Astrocyte (in vitro differentiated cells and primary cell): Measurements from ENCODE around the gene HDAC3. TPM values are rescaled to one million over a fixed set of nuclear protein-coding genes. Genes with fewer than 3 reads are reported as not detected.

Experiments used
- DNase-seq: peaks from one replicate; pipeline ENCODE4 v3.0.0-alpha.2; 2010; ENCODE audit warnings: low read depth
- FAIRE-seq: peaks from 2 replicates; lab custom pipeline; 2011; peaks lifted over from hg19 to GRCh38; lab: Jason Lieb, UNC
- H2AFZ ChIP-seq: 2 replicates; pipeline ENCODE4 v1.6.0; 2012; ENCODE audit warnings: low read depth, low read length, inconsistent platforms
- H3K27ac ChIP-seq: 2 replicates; pipeline ENCODE4 v1.5.1; 2011; ENCODE audit warnings: low read depth, low read length, inconsistent platforms
- H3K27me3 ChIP-seq: 2 replicates; pipeline ENCODE4 v1.6.0; 2011; ENCODE audit warnings: low read length, inconsistent platforms; ENCODE audit not compliant: insufficient read depth
- H3K36me3 ChIP-seq: 2 replicates; pipeline ENCODE4 v1.5.1; 2011; ENCODE audit warnings: low read length, inconsistent platforms; ENCODE audit not compliant: insufficient read depth
- H3K4me1 ChIP-seq: 2 replicates; pipeline ENCODE4 v1.5.1; 2011; ENCODE audit warnings: low read length, inconsistent platforms; ENCODE audit not compliant: insufficient read depth
- H3K4me2 ChIP-seq: 2 replicates; pipeline ENCODE4 v1.6.0; 2012; ENCODE audit warnings: low read length, inconsistent platforms
- H3K4me3 ChIP-seq: 2 replicates; pipeline ENCODE4 v1.5.1; 2011; ENCODE audit warnings: low read depth, mild to moderate bottlenecking, low read length, inconsistent platforms; ENCODE audit not compliant: insufficient read depth
- H3K79me2 ChIP-seq: 2 replicates; pipeline ENCODE4 v1.6.0; 2012; ENCODE audit warnings: mild to moderate bottlenecking, low read length, inconsistent platforms; ENCODE audit not compliant: insufficient read depth
- H3K9ac ChIP-seq: 2 replicates; pipeline ENCODE4 v1.6.0; 2012; ENCODE audit warnings: mild to moderate bottlenecking, low read length, inconsistent platforms
- H3K9me3 ChIP-seq: 2 replicates; pipeline ENCODE4 v1.5.1; 2012; ENCODE audit warnings: low read depth, mild to moderate bottlenecking, low read length, inconsistent platforms; ENCODE audit not compliant: insufficient read depth
- H4K20me1 ChIP-seq: 2 replicates; pipeline ENCODE4 v1.6.0; 2012; ENCODE audit warnings: low read length, inconsistent platforms; ENCODE audit not compliant: insufficient read depth
- H3K27ac Mint-ChIP-seq: one replicate; pipeline ENCODE4 v1.8.0; 2021; ENCODE audit warnings: mild to moderate bottlenecking, mixed read lengths; ENCODE audit not compliant: unreplicated experiment
- H3K27me3 Mint-ChIP-seq: one replicate; pipeline ENCODE4 v1.8.0; 2021; ENCODE audit warnings: low read depth, mixed read lengths; ENCODE audit not compliant: unreplicated experiment
- H3K36me3 Mint-ChIP-seq: one replicate; pipeline ENCODE4 v1.8.0; 2021; ENCODE audit warnings: low read depth, mixed read lengths; ENCODE audit not compliant: unreplicated experiment
- H3K4me1 Mint-ChIP-seq: one replicate; pipeline ENCODE4 v1.8.0; 2021; ENCODE audit warnings: low read depth, mixed read lengths; ENCODE audit not compliant: unreplicated experiment
- H3K4me3 Mint-ChIP-seq: one replicate; pipeline ENCODE4 v1.8.0; 2021; ENCODE audit warnings: mild to moderate bottlenecking, moderate library complexity, mixed read lengths; ENCODE audit not compliant: unreplicated experiment
- H3K9me3 Mint-ChIP-seq: one replicate; pipeline ENCODE4 v1.8.0; 2021; ENCODE audit warnings: mild to moderate bottlenecking, mixed read lengths; ENCODE audit not compliant: unreplicated experiment
- CTCF ChIP-seq: IDR thresholded peaks from 2 replicates; pipeline ENCODE4 v1.5.1; 2011; ENCODE audit warnings: low read depth, mild to moderate bottlenecking, inconsistent platforms, low read length, moderate library complexity; ENCODE audit not compliant: insufficient read depth
- EZH2 ChIP-seq: IDR thresholded peaks from 2 replicates; pipeline ENCODE4 v1.6.1; 2012; ENCODE audit warnings: mild to moderate bottlenecking, low read length, inconsistent platforms; ENCODE audit not compliant: insufficient read depth
- total RNA-seq: library from RNA; stranded (reverse); gene quantifications from 2 replicates; pipeline ENCODE4 v1.2.1, GENCODE V29; 2021

Gene HDAC3
- total RNA-seq, 1 donor from 2014 or later = 63.8 TPM

- Histone ChIP-seq H3K27ac (no peak overlapping the region), H3K4me2 (no peak overlapping the region), H2AFZ (no peak overlapping the region), H3K79me2 (peaks cover 15% of the 10 kb centered on the region), H3K4me1 (peaks cover 27% of the 10 kb centered on the region), H3K27me3 (no peaks in the 10 kb centered on the region), H3K4me3 (no peak overlapping the region), H3K9me3 (no peaks in the 10 kb centered on the region), H3K36me3 (no peaks in the 10 kb centered on the region), H4K20me1 (no peaks in the 10 kb centered on the region), H3K9ac (no peak overlapping the region)
- peak overlapping the region; percentile 48 for H3K27ac Mint-ChIP-seq
- H3K4me1 Mint-ChIP-seq = peaks cover 30% of the 10 kb centered on the region
- peaks cover 3% of the 10 kb centered on the region for H3K27me3 Mint-ChIP-seq
- no peak for TF ChIP-seq CTCF
- H3K36me3 Mint-ChIP-seq = no peaks in the 10 kb centered on the region
- FAIRE-seq = no peak
- no peaks in the 10 kb centered on the region for H3K9me3 Mint-ChIP-seq
- DNase-seq = no peak
- H3K4me3 Mint-ChIP-seq = peak overlapping the region; percentile 34
Observed at GRCh38 chr5:141683596-141684141, 47.0 kb upstream of the HDAC3 start.

DNA sequence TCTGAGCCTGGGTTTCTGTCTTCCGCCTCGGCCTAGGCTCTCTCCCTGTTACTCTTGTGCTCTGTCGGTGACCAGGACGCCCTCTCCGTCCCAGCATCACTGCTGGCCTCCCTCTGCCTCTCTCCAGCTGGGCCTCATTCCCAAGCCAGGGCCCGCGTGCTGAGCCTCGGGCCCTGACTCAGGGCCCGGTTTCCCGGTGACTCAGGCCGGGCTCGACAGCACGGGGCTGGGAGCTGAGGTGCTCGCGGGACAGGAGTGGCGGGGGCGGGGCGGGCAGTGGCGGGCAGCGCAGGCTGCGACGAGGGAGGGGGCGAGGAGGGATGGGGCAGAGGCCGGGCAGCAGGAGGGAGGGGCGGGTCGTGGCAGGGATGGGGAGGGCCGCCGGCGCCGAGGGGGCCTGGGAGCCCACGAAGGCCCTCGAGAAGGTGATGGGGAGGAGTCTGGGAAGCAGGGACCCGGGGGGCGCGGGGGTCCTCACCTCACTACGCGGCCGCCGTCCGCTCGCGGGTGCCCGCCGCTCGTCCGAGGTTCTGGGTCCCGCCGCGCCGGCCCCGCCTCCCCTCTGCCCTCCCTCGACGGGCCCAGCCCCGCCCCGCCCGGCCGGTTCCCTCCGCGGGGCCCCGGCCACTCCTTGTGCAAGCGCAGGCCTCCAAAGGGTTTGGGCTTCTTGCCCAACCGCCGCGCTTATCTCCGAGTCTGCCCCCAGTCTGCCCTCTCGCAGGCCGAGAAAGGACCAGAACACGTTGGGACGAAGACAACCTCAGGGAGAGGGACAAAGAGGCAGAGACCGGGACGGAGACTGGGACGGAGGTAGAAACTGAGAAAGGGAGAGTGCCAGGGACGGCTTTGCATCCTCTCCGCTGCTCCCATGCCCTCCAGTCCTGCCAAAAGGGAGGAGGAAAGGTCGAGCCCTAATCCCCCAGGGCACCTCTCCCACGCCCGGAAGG lies 45.3 kb upstream of the HDAC3 start, which contains the start of gene ARAP3:
Gene ARAP3, minus strand, starts transcription at position 536 of the 947 bp plus-strand sequence. CDS start 1,744 bp downstream, outside the sequence.
- Histone ChIP-seq H3K79me2 (peaks cover 15% of the 10 kb centered on the region), H3K9me3 (no peaks in the 10 kb centered on the region), H3K4me2 (peak within 1 kb of the TSS; percentile 88), H3K27me3 (no peaks in the 10 kb centered on the region), H3K4me1 (peaks cover 25% of the 10 kb centered on the region), H3K4me3 (peak within 1 kb of the TSS; percentile 46), H3K27ac (peak within 1 kb of the TSS; percentile 86), H4K20me1 (no peaks in the 10 kb centered on the region), H2AFZ (peak within 1 kb of the TSS; percentile 98), H3K36me3 (no peaks in the 10 kb centered on the region), H3K9ac (peak within 1 kb of the TSS; percentile 84)
- Mint-ChIP-seq H3K4me1 (peaks cover 24% of the 10 kb centered on the region), H3K27me3 (no peaks in the 10 kb centered on the region), H3K4me3 (peak within 1 kb of the TSS; percentile 86), H3K27ac (peak within 1 kb of the TSS; percentile 100), H3K36me3 (peaks cover 4% of the 10 kb centered on the region), H3K9me3 (no peaks in the 10 kb centered on the region)
- no peak for FAIRE-seq
- peak; percentile 74 for DNase-seq
- no peak for TF ChIP-seq CTCF
- TF ChIP-seq EZH2 = no peak
